NCI-H1417 (cell line): ENCODE data around the gene POLR3K.

Experiments used
- DNase-seq, 3 experiments: peaks; one replicate each; lab custom pipeline; 2025; lab: John Stamatoyannopoulos, UW

Gene POLR3K

DNA sequence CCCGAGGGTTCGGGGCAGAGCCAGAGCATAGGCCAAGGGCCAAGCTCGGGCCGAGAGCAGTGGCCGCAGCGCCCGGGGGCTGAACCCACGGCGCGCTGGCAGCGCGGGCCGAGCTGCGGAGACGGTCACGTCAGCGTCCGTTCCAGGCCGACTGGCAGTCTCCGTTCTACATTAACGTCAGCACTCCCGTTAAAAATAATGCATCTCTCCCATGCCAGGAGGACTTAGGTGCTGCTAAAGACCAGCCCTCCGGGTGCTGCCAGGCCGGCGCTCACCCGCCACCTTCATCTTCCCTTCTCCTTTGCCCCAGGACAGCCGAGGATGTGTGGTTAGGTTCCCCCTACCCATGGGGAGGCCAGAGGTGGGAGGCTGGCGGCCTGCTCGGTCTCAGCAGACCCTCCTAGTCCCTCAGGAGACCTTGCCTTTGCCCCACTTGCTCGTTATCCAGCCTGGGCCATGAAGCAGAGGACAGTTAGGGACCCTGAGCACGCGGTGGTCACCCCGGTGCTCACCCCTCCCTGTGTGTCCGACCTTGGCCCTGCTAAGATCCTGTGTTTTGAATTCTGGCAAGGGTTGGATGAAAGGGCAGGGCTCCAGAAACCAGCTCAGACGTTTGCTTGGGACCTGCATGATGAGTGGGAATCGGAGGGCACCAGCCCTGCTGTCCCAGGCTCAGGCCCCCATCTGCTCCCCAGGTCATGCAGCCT is 25.2 kb upstream of the POLR3K start:
- DNase-seq: peak in 2 of 3 experiments; percentile 42 to 54

DNA sequence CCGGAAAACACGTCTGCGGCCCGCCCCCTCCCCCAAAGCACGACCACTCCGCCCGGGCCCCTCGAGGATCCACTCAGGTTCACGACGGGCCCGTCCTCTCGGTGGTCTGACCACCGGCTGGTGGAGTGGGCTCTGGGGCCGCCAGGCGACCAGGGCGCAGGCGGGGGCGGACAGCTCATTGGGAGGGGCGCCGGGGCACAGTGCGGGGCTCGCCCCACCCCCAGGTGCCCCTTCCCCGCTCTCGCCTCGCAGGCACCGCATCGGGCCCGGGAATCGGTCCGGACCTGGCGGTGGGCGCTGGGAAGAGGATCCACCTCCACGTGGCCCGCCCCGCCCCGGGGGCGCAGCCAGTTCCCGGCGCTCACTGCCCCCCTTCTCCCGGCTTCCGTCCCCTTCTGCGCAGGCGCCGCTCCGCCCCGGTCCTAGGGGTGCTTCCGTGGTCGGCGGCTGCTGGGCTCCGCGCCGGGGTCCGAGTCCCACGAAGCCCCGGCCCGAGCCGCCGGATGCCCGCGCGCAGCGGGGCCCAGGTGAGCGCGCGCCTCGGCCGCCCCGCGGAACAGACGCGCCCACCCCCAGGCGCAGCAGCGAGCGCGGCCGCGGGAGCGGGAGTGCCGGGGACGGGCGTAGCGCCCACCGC is 24.5 kb upstream of the POLR3K start, which contains the start of gene MPG:
Gene MPG, plus strand, starts transcription at position 419 of the 637 bp plus-strand sequence. Its CDS starts 85 bp downstream, at position 504.
- peak; percentile 80 to 91 (median 84) for DNase-seq

DNA sequence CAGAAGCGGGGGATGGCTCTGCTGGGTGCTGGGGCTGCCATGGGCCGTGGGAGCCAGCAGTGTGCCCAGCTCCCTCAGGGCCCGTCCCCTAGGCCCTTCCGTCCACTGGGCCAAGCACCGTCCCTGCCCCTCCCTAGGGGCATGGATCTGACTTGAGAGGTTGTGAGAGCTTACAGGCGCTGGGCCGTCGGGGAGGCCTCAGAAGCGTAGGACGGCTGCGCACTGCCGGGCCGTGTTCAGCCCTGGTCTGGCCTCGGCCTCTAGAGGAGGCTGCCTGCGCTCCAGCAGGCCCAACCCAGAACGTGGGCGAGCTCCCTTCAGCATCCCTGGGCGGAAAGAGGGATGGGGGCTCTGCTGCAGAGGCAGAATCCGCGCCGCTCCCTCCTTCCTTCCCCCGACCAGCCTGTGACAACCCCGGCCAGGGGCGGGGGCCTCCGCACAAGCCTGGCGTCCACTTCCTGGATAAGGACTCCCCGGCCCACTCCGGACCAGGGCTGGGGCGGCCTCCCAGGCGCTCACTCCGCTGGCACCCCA is 23.9 kb upstream of the POLR3K start:
- peak in 2 of 3 experiments; percentile 70 to 74 for DNase-seq

DNA sequence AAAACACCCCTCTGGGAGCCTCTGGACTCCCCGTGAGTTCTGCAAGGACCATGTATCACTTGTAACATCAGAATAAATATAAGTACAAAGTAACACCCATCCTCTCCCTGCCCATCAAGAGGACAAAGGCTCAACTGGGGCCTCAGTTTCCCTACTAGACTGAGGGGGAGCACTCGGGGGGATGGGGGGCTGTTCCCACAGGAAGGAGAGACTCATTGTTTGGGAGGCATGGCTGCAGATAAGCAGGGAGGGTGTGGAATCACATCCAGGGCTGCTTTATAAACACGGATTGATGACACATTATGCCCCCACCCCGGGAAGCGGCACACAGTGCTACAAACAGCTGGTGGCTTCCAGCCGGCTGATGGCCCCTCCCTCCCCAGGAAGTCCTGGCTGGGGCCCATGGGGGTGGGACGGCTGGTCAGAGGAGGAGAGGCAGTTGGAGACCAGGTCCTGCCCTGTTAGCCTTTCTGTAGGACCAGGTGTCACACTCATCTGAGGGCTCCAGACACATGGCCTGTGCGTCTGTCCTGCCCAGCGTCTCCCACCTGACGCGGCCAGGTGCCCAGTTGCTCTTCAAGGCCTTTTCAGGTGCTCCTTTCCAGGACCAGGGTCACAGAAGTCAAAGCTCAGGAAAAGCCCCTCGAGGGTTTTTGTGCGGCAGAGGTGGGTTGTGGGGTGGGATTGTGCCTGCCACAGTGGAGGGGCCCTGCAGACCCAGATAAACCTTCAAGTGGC is 23.3 kb upstream of the POLR3K start:
- DNase-seq: peak in 1 of 3 experiments; percentile 14

DNA sequence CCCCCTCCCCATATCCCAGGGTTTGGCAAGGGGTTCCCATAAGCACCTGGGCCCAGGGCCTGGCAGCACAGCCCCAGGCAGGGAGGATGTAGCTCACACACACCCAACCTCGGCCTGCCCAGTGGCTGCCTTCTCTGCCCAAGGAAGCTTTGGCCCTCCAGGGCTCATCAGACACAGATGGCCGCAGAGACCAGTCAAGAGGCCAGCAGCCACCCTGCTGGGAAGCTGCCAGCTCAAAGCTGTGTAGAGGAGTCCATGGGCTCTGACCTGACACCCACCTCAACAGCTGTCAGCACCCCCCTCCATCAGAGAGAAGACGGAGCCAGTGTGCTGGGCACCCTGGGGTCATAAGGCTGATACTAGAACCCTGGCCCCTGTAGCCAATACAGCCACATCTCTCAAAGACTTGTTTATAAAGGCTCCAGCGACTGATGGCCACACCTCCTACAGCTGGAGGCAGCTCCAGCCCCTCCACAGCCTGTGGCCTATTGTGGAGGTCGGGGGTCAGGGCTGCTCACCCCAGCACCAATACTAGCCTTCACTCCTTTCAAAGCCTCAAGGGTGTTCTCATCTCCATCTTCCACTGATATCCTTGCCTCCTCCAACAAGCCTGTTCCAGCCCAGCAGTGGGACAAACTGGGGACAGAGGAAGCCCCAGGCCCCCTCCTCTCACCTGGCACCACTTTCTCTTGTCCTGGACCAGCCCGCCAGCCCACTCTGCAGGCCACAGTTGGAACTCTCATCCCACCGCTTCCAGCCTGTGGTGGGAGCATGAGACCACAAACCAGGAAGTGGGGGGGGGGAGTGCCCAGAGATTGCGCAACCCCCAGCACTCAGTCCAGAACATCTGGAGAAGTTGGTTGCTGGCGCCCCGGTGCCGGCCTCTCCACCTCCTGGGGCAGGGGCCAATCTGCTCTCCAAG is 22.4 kb upstream of the POLR3K start:
- no peak for DNase-seq

DNA sequence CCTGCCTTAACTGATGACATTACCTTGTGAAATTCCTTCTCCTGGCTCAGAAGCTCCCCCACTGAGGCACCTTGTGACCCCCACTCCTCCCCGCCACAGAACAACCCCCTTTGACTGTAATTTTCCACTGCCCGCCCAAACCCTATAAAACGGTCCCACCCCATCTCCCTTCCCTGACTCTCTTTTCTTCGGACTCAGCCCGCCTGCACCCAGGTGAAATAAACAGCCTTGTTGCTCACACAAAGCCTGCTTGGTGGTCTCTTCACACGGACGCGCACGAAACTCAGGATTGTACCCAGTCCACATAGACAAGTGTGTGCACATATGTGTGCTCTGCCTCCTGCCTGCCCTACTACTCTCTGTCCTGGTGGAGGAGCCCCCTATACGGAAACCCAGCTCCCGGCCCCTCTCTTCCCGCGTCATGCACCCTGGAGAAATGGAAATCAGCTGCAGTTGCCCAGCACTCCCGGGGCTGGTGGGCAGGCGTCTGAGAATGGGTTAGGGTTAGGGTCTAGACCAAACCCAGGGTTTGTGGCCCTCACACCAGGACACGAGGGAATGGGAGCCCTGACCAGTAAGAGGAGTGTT is 21.4 kb upstream of the POLR3K start:
- no peak for DNase-seq

DNA sequence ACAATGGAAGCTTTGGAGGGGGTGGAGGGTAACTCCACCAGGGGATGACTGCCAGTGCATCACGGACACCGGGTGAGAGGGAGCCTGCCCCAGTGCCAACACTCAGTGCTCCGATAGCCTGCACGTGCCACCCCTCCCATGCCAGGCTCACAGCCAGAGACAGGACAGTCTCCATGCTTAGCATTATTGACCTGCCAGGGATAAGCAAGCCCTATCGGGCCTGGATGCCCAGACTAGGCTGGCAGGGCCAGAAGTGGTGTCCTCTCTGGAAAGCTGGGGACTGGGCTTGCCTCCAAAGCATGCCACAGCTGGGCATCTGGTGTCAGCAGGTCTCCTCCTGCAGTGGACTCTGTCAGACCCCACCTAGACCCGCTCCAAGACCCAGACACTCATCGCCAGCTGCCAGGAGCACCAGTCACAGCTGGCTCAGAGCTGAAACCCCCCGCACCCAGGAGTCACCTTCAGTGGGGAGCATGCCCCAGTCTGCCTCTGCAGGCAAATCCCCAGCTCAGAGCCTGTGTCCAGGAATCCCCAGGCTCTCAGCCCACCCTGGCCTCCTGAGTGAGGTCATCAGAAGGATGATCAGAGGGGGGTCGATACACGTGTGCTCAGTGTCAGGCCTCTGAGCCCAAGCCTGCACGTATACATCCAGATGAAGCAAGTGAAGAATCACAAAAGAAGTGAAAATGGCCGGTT is 20.8 kb upstream of the POLR3K start:
- DNase-seq: no peak

DNA sequence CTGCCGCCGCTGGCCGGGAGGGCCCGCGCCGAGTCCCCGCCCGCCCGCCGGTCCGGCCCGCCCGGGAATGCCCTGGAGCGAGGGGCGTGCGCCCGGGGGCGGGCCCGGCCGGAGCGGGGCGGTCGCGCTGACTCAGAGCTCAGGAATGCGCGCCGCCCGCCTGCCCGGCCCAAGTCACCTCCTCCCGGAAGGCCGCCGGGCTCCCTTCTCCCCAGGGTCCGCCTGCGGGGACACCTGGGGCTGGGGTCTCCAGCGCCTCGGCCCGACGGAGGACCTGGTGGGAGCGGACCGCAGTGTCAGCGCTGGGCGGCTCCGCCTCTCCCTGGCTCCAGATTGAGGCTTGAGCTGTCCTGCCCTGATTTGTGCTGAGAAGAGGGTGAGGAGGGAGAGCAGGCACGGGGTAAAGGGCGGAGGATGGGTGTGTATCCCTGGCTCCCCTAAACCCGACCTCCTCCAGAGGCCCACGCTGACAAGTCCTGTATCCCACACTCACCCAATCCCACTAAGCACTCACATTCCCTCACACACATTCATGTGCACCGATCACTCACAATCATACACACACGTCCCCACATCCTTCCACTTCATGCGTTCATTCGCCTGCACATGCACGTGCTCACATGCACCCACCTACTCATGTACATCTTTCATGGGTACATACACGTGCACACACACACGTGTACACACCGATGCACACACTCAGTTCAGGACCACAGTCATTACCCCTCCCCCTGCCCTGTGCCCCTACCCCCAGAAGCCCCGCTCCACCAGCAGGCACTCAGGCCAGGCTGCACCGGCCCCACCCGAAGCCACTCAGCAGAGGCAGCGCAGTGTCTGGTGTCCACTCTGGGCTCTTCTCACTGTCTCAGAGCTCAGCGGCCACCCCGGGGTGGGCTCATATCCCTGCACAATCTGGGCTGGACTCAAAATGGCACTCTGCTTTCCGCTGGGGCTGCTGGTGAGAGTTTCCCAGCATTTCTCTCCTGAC is 19.4 kb upstream of the POLR3K start, which contains the start of gene RHBDF1:
Gene RHBDF1, minus strand, starts transcription at position 71 of the 988 bp plus-strand sequence. CDS start 7,616 bp downstream, outside the sequence.
- no peak for DNase-seq

DNA sequence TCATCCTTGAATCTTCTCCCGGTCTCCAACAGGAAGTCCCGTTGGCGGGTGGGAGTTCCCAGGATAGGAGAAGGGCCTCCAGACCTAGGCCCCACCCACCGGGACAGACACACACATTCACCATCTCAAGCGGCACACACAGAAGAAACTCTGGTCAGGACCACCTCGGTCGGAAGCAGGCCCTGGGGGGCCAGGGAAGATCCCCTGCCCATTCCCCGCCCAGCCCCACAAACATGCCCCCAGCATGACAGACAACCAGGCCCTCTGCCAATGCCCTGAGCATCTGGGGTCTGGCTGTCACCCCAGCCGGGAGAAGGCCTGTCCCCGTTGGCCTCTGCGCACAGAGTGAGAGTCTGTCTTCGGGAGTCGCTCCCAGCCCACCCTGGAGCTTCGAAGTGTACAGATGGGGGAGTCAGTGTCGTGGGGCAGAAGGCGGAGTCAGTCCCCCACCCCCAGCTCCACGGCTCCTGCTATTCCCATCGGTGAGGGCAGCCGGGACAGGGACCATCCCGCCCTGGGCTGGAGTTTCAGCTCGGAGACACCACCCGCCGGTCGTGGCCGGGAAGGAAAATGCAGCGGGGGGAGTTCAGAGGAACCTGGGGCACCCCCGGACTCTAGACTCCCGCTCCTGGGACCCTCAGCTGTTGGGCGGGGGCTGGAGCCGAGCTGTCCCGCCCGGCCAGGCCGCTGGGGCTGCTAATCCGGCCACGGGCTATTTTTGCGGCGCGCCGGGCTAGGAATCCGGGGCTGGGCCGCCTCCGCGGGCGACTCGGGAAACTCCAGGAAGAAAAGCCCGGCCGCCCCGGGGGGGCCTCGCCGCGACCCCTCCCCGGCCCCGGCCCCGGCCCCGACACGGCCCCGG is 18.4 kb upstream of the POLR3K start:
- no peak for DNase-seq

DNA sequence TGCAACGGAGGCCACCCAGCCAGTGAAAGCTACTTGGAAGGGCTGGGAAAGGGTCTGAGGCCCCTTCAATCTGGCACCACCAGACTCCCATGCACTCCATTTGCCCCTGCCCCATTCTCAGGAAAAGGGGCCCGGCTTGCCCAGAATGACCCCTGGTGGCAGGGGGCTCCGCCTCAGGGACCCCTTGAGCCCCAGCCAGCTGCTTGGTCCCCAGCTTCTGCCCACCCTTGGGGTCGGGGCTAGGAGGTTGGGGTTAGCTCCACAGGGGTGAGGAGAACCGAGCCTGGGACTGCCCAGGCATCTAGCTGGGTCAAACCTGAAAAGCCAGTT is 17.8 kb upstream of the POLR3K start:
- DNase-seq: no peak

DNA sequence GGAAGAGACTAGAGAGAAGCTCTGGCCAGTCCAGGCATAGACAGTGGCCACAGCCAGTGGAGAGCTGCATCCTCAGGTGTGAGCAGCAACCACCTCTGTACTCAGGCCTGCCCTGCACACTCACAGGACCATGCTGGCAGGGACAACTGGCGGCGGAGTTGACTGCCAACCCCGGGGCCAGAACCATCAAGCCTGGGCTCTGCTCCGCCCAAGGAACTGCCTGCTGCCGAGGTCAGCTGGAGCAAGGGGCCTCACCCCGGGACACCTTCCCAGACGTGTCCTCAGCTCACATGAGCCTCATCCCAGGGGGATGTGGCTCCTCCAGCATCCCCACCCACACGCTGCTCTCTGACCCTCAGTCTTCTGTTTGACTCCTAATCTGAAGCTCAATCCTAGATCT is 15.8 kb upstream of the POLR3K start:
- DNase-seq: no peak

DNA sequence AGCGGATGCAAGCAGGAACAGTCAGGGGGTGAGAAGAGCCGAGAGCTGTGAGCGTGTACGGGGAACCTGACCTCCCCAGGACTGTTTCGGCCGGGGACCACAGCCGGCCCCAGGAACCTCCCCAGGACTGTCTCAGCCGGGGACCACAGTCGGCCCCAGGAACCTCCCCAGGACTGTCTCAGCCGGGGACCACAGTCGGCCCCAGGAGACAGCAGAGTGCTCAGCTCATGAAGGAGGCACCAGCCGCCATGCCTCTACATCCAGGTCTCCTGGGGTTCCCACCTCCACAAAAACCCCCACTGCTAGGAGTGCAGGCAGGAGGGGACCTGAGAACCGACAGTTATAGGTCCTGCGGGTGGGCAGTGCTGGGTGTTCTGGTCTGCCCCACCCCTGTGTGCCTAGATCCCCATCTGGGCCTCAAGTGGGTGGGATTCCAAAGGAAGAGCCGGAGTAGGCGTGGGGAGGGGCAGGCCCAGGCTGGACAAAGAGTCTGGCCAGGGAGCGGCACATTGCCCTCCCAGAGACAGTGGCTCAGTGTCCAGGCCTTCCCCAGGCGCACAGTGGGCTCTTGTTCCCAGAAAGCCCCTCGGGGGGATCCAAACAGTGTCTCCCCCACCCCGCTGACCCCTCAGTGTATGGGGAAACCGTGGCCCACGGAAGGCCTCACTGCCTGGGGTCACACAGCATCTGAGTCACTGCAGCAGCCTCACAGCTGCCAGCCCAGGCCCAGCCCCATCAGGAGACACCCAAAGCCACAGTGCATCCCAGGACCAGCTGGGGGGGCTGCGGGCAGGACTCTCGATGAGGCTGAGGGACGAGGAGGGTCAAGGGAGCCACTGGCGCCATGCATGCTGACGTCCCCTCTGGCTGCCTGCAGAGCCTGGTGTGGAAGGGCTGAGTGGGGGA is 14.7 kb upstream of the POLR3K start:
- no peak for DNase-seq

DNA sequence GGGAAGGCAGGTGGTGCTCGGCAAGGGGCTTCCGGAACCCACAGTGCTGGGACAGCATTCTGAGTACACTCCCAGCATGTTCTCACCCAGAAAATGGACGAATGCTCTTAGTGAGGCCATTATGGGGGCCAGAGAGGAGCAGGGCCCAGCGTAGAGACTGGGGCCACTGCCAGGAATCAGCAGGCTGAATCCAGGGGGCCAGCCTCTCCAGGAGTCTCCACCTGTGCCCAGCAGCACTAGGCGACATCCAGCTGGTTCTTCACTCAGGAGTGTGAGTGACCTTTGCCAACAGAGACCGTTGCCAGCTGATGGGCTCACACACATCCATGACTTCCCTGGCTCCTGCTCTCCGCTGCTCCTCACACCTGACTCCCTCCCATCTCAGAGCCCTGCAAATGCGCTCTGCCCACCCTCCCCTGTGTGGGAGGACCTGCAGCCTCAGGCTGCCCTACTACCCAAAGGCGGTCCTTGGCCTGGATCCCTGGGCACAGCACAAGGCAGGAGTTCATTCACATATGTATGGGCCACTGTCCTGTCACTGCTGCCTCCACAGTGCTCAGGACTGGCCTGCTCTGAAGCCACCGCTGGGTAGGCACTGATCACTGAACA is 13.9 kb upstream of the POLR3K start:
- peak in 2 of 3 experiments; percentile 24 to 61 for DNase-seq

DNA sequence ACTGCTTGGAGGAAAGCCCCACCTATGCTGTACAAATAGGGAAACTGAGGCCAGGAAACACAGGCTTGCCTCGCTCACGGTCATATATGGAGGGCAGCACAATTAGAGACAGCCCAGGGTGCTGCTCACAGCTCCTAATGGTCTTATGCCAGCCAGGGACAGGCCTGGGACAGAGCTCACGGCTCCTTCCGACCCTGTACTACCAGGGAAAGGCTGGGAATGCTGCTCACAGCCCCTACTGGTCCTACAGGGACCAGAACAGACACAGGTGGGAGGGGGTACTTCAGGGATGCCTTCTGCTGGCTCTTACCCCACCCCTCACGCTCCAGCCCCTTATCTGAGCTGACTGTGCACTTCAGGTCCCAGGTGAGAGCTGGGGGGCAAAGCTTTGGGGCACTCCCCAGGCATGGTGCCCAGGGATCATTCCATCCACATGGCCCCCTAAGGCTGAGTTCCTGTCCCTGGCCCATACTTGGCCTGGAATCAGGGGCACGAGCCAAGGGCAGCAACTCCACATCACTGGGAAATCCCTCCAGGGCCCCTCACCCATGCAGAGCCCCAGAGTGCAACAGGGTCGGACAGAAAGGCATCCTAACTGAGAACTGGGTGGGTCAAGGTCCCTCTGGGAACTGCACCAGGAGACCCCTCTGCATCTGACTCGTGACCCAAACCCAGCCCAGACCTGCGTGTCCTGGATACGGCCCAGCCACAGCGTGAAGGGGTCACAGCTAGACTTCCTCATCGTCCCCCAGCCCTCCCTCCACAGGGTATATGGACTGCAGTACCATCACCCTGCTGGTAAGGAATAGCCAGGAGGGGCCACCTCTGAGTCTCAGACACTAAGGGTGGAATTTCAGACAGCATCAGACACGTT is 13.1 kb upstream of the POLR3K start:
- no peak for DNase-seq

DNA sequence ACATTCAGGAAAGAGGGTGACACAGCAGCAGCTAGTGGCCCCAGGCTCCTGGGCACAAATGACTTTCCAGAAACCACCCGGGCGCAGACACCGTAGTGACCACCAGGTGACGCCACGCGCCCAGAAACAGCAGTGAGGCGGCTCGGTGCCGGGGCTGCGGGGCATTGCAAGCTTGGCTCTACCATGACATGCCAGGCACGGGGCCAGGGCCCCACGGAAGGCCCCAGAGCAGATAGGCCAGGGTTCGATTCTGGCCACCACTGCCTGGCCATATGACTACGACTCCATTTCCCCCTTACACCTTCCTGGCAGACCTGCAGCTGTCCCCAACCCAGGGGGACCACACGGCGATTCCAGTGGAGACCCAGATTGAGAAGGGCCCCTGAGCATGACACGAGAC is 12.3 kb upstream of the POLR3K start:
- peak; percentile 37 to 88 (median 74) for DNase-seq

DNA sequence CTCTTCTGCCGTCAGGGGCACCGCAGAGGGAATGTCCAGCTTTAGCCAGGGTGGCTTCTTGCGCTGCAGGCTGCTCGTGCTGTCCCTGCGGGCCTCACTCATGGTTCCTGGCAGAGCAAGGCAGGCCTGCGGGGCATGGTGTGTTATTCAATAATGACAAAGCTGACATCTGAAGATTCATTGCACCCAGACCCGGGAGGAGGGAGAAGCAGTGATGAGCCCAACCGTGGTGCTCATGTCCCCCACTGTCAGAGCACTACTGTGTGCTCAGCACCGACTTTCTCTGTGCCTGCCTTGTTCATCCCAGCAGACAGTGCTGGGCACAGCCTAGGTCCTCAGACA is 11.5 kb upstream of the POLR3K start:
- no peak for DNase-seq
